GM21390 (cell line): Measurements from ENCODE around the gene ANO2.

ENCODE experiments used
- ATAC-seq: cut with Tn5 transposase; IDR thresholded peaks from one replicate; pipeline ENCODE4 v1.9.1; 2021; ENCODE audit not compliant: unreplicated experiment

ANO2 gene

GRCh38 chr12:5587711-5588121 lies 357.3 kb downstream of the ANO2 start:
- no peak for ATAC-seq

DNA sequence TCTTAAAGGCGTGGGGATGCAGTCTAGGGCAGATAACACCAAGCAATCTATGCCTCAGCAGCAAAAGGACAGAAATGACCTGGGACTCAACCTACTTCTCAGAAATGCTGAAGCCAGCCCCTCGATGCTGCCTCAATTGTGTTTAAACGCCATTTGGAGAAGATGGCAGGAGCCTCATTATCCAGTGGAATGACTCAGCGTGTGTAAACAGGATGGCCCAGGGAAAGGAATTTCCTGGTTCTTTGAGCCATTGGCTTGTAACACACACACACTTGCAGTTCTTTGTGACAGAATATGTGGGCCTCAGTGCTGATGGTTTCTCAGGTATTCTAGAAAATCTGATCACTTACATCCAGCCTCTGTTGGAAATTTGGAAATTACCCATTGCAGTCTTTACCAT lies 358.9 kb downstream of the ANO2 start:
- ATAC-seq = no peak

DNA sequence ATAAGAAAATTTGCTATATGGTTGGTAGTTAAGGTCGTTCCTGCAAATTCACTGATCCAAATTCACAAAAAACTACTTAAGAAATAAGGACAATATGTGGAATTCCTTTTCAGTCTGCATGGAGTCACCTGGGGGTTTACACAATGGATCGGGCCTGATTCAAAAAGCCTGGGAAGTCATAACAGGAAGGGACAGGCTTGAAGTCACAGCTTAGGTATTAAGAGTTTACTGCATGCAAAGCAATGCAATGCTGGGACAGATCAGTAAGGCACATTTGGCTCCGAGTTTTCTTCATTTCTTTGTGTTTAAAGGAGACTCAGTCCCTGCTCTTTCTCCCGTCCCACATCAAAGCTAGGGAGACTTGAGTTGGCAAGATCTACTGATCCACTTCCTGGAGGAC lies 359.9 kb downstream of the ANO2 start:
- ATAC-seq = no peak

DNA sequence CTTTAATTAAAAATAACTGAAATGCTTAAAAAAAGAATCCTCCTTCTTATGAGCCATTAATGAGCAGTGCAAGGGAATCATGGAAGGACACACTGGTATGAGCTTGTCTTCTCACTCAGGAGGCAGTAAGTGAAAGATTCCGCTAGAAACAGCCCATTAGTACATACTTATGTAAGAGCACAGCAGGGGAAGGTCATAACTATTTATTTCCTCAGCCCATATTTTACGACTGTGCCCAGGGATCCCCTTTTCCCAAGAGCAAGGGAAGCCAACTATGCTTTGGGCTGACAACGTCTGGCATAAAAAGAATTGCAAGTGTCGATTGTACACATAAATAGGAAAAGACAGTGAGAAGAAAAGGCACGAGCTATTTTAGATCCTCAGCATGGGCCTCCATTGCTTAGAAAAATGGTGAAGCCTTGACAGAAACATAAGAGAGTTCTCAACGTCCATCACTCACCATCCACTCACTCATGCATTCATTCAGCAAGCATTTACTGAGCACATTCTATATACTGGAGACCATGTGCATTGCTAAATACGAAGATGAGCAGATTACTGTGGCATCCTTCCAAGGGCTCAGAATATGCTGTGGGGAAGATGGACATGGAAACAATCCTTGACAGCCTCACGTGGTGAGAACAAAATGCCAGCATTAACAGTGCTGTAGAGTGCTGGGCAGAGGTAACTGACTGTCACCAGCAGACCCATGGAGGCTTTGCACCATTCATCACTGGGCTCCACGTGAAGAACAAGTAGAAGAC lies 360.5 kb downstream of the ANO2 start:
- no peak for ATAC-seq

DNA sequence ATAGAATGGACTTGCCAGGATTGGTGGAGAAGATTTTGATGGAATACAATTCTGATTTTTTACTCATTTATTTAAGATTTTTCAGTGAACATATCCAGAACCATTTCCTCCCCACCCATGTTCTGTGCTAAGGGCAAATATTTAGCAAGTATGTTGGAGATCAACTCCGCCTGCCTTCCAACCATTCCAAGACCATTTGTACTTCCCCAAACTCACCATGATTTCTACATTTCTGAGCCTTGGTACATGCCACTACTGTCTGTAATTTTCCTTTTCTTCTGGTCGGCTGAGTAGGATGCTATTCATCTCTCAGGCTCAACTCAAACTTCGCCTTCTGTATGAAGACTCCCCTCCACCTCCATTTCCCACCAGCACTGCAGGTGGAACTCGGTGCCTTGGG lies 362.5 kb downstream of the ANO2 start:
- no peak for ATAC-seq

DNA sequence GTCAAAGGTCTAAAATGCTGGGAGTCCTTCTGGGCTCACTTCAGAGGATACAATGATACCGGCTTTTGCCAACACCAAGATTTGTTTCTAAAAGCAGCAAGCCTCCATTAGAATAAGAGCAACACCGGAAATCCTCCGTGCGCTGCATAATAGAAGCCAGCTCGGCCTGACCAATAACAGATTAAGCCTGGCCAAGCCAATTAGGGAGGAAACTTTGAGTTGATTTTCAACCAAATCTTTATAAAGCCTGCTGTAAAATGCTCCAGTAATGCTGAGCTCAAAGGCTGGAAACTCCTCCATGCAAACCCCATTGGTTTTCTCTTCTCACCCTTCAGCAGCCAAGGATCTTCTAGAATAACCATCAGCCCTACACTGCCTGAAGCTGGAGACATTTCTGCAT lies 363.0 kb downstream of the ANO2 start:
- ATAC-seq = no peak

DNA sequence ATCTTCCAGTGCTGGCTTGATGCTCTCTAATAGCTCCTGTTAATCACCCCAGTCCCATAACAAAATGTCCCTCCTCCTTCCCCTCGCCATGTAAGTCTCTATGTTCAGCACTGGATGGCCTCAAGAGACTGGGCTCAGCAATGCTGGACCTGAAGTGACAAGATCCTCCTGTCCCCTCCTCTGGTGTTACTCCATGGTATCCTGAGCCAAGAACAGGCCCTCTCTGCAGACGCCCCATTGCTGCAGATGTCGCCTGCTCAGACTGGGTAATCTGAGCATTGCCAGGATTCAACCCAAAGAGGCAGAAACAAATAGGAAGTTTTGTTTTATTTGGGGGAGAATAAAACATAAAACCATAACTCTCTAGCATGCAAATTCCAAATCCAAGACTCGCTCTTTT lies 363.4 kb downstream of the ANO2 start:
- ATAC-seq = no peak

GRCh38 chr12:5581019-5581418 lies 364.0 kb downstream of the ANO2 start:
- ATAC-seq = no peak

DNA sequence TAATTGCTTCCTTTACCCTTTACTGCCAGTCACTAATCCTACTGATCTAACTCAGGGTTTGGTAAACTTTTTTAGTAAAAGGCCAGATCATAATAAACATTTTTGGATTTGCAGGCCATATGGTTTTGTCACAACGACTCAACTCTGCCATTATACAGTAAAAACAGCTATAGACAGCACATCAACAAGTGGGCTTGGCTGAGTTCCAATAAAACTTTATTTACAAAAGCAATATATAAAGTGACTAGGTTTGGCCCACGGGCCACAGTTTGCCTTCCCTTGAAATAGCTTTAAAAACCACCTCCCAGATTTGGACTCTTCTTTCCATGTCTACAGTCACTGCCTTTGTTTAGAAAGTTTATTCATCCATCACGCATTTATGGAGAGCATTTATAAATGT lies 366.3 kb downstream of the ANO2 start:
- ATAC-seq = no peak

GRCh38 chr12:5577741-5578140 lies 367.3 kb downstream of the ANO2 start:
- ATAC-seq = no peak

DNA sequence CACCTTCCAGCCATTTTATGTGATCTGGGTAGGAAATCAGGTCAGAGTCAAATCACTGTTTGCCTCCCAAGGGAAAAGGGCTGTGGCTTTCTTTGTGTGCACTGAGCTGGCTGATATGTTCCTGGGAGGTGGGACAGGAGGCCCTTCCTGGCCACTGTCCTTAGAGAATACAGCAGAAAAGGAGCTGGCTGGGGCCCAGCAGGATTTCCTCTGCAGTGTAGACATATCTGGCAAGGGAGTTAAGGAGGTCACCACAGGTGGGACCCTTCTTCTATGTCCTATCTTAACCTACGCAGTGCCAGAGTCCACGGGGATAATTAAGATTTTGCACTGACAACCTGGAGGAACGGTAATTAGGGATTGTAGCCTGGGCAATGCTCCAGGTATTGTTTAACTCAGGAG lies 367.8 kb downstream of the ANO2 start:
- ATAC-seq = no peak

- ATAC-seq = no peak
These were observed 369.1 kb downstream of the ANO2 start for GRCh38 chr12:5575987-5576386.

DNA sequence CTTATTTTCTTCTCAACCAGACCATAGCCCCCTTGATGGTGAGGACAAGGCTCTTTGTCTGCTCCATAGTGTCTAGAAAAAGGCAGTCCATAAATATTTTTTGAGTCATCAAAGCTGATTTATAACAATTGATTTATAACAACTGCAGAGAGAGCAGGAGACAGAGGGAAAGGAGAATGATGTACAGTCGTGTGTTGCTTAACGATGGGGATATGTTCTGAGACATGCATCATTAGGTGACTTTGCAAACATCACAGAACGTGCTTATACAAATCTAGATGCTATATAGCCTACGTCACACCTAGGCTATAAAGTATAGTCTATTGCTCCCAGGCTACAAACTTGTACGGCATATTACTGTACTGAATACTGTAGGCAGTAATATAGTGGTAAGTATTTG lies 369.8 kb downstream of the ANO2 start:
- no peak for ATAC-seq

- ATAC-seq = no peak
These were observed 371.7 kb downstream of the ANO2 start for GRCh38 chr12:5573390-5573789.

DNA sequence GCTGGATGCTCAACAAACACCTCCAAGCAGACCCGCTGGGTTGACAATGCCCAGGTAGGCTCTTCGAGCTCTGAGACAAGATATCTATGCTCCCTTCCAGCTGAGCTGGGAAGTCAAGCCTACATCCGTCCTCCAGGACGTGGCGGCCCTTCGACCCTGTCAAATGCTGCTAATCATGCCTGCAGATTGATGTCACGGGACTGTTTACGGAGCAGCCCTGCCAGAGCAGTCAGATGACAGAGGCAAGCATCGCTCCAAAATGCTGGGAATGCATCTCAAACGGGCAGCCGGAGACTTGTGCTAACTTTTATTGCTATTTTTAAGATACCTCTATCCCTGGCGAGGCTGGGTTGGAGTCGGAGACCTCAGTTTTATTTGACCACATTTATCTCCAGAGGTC lies 373.9 kb downstream of the ANO2 start:
- ATAC-seq = no peak

GRCh38 chr12:5570416-5570815 lies 374.6 kb downstream of the ANO2 start:
- ATAC-seq = no peak

- no peak for ATAC-seq
These were observed 376.6 kb downstream of the ANO2 start for GRCh38 chr12:5568325-5568981.

DNA sequence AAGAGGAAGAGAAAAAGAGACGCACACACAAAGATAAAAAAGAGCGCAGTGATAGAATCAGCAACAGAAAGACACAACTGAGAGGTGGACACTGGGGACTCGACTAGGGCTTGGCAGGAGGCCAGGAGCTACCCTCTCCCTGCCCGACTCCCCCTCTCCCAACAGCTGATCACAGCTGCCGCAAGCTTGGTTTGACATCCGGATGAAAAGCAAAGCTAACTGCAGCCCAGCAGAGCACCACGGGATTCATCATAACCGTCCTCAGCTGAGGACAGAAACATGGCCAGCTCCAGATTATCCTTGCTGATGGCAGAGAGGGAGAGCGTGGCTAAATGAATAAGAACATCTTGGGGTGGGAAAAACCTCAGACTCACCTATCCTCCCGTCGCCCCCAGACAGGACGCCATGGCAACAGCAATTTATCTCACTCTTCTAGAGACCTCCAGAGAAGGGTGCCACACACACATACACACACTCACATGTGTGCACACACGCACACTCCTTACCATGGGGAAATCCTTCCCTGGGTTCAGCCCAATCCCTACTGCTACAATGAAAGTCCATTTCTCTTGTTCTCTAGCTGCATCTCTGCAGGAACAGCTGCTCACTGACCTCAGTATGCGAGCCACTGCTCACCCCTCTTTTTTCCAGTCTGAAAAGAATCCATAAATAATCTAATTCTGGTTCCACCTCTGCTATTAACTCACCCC lies 377.9 kb downstream of the ANO2 start:
- no peak for ATAC-seq

- ATAC-seq = no peak
These were observed 379.0 kb downstream of the ANO2 start for GRCh38 chr12:5565933-5566599.

GRCh38 chr12:5562581-5562980 lies 382.5 kb downstream of the ANO2 start:
- ATAC-seq = no peak

GRCh38 chr12:5561846-5562245 lies 383.2 kb downstream of the ANO2 start:
- no peak for ATAC-seq

- no peak for ATAC-seq
These were observed 384.0 kb downstream of the ANO2 start for GRCh38 chr12:5561057-5561456.
